Stimulated activated CD8-positive, alpha-beta memory T cell treated with anti-CD3 and anti-CD28 coated beads, Interleukin-15, amount 100 ng/mL, for 48 hours (primary cell): ENCODE results near the gene CTNNA2.
"Not testable (repeated sequence)": the region's sequence is repeated elsewhere in the genome, so short reads cannot be mapped to it uniquely, and the experiment has no call there.

Source experiments
- DNase-seq, 2 donors: peaks; one replicate each; pipeline ENCODE4 v3.0.0-alpha.2; 2020; ENCODE audit warnings: low read depth in 2 of 2

CTNNA2 gene

DNA sequence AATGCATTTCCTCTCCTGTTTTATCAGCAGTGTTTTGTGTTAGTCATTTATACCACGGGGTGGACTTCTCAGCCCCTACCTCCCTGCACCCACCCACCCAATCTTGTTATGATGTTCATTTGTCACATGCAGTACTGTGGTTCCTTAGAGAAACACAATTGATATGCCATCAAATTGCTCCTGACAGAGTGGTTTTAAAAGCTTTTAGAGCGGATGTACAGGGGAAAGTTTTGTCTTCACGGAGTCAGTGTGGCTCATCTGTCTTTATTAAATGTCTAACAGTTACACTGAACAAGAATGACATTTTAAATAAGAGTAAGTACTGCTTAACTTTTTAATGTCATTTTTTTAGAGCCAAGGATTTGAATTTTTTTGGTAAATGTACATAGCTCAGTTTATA lies 634.8 kb downstream of the CTNNA2 start:
- DNase-seq, result no peak

DNA sequence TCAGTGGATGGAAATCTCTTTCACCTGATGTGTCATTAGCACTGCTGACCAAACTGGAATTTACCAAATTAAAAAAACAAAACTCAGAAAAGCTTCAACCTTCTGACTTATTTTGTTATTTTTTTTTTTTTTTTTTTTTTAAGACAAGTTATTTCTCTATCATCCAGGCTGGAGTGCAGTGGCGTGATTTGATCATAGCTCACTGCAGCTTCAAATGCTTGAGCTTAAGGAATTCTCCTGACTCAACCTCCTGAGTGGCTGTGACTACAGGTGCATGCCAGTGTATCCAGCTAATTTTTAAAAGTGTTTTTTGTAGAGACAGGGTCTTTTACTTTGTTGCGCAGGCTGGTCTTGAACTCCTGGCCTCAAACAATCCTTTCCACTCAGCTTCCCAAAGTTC lies 636.1 kb downstream of the CTNNA2 start:
- DNase-seq, result no peak

DNA sequence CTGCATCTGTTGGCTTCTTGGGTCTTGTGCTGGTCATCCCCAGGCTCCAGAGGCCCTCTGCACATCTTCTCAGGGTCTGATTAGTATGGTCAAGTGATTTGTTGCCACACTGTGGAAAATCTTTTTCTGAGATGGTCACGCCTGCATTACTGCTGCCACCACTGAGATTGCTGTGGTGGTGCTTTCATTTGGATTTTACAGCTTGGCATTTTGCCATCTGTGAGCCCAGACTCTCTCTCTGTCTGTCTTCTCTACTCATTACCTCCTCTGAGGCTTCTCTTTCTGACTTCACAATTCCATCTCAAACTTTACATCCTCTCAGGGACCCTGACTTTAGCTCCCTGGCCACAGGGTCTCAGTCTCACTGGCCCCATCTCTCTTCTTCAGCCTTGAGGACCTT lies 637.1 kb downstream of the CTNNA2 start:
- no peak for DNase-seq

DNA sequence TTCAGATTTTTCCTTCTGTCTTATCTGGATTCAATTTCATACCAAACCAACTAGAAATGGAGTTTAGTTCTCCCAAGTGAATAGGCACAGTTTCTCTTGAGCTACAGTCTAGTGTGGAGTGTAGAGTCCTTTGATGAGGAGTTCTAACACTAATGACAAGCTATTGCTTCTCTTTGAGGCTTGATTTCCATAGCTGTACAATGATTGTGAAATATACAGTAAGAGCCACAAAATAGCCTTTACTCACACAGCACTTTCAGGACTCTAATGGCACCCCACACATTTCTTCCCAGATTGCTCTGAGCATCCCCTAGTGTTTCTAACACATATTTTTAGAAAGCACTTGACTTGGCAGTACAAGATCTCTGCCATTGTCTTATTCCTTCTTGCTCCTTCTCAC lies 638.4 kb downstream of the CTNNA2 start:
- no peak for DNase-seq

DNA sequence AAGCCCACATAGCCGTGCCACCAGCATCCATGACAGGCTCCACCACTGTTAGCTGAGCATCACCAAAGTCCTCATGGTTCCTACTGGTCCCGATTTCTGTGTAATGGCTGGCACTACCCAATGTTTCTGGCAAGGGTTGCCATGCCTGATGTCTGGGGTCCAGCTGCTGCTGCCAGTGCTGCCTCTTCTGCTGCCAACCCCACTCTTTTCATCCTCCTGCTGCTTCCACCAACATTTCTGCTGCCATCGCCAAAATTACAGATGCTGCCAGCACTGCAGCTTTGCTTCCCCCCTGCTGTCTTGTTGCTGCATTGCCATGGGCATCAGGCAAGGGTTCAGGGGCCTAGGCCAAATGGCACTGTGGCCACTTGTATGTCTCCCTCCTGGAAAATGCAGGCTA lies 638.8 kb downstream of the CTNNA2 start:
- DNase-seq, result no peak

DNA sequence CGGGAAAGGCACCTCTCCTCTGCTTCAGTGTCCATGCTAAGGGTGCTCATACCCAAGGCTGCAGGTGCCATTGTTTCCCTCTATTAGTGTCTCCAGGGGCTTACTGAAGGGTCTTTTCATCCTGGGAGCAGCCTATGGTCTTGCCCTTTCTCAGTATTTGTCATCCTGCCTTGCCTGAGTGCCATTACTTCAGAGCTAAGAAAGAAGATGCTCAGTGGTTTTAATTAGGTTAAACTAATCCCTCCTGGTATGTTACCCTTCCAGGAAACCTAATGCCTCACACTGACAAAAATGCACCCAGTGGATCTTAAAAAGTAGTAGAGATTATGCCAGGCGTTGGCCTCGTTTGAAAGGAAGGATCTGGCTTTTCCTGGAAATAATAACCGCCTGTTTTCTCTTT lies 640.3 kb downstream of the CTNNA2 start:
- no peak for DNase-seq

DNA sequence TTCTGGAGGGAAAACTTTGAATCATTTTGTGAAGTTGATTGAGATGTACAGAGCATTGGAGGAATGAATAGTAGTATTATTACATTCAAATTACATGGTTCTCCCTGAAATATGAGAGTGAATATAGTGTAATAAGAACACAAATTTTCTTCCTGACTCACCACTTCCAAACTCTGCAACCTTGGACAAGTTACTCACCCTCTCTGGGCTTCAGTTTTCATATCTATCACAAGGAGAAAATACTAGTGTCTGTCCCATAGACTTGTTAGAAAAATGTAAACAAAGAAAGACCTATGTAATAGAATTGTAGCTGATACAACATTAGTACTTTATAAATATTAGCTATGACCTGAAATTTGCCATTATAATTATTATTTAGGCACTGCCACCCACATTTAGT lies 640.9 kb downstream of the CTNNA2 start:
- no peak for DNase-seq

DNA sequence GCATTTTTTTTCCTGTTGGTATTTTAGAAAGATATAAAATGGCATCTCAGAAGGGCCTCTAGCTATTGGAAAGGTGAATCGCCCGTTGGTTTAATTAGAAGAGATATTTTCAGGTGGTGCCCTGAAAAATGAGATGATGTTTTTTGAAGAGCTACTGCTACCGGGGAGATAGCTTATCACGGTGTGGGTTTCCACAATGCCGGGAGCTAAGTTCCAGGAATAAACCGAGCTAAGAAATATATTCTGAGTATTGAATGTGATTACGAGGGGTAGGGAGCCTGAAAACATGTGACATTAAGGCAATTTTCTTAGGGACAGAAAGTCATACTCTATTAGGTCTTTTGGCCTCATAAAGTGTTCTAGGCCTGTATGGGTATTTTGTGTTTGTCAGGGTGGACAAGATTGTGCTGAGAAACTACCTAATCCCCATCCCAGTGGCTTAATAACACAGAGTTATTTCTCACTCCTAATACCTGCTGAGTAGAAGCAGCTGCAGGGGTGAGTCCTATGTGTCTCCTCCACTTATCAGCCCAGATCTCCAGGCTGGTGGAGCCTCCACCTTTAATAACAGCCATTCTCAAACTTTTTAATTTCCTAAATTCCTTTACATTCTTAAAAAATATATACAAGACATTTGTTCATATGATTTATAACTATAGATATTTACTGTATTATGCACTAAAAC lies 641.5 kb downstream of the CTNNA2 start:
- DNase-seq, result no peak

DNA sequence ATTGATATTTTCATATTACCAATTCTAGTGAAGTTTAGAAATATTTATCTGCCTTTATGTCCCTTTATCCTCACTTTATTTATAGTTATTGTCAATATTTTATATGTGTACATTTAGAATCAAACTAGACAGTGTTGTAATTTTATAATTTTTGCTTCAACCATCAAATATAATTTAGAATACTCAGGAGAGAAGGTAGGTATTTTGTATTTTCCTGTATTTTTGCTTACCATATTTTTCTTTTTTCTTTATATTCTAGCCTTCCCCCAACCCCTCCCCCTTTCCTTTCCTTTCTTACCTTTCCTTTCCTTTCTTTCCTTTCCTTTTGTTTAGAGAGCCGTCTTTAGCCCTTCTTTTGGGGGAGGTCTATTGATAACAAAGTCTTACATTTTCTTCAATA lies 651.5 kb downstream of the CTNNA2 start:
- no peak for DNase-seq

DNA sequence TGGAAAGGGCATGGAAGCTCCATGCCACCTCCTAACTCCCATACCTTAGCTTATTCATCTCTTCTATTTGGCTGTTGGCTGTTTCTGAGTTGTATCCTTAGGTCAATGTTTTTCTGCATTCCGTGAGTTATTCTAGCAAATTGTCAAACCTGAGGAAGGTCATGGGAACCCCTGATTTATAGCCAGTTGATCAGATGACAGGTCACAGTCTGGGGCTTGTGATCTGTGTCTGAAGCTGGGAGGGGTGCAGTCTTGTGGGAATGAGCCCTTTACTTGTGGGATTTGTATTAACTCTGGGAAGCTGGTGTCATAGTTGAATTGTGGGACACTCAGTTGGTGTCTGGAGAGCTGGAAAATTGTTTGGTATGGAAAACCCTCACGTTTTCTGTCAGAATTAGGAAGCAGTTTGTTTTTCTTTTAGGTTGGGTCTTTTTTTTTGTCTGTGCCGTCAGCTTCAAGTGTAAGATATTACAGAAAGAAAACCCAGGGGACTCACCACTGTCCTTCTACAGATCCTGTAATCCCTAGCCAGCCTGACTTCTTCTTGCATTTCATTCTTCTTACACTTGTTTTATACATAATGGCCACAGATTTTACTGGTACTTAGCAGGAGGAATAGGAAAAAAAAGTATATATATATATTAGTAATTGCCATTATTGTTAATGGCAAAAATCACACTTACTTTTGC lies 653.8 kb downstream of the CTNNA2 start:
- no peak for DNase-seq

DNA sequence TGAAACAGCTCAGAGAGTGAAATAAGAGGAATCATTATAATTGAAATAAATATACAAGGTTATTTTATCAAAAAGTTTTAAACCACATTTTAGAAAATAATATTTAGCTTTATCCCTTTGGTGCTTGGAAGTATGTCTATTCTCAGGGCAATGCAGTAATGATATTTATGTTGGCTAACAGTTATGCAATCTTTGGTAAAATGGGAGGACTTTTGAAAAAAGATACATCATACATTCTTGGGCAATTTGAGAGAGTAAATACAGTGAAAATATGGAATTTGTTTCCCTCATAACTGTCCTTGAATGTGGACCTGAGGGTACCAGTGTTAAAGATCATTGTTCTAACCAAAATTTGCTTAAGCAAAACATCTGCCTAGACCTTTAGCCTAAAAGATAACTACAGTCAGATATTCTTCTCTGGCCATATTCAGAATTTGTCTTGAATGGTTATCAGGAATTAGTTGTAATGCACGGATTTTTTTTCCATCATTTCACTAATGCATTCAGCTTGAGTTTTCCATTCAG lies 654.5 kb downstream of the CTNNA2 start:
- DNase-seq, result no peak

DNA sequence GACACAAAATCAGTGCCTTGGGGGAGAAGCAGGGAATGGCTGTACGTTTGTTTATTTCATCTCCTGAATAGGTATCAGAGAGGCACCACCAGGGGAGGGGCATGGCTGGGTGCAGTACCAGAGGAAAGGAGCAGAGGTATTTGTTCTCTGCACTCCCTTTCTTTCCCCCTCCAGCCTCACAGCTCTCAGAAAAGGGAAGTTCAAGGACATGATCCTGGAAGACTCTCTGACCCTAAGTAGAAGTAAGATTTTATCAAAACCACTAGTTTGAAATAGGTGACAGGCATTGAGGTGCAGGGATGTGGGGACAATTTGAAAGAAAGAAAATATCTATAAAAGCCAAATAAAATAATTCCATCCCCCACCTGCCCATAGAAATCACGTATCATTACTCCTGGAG lies 655.2 kb downstream of the CTNNA2 start:
- no peak for DNase-seq

DNA sequence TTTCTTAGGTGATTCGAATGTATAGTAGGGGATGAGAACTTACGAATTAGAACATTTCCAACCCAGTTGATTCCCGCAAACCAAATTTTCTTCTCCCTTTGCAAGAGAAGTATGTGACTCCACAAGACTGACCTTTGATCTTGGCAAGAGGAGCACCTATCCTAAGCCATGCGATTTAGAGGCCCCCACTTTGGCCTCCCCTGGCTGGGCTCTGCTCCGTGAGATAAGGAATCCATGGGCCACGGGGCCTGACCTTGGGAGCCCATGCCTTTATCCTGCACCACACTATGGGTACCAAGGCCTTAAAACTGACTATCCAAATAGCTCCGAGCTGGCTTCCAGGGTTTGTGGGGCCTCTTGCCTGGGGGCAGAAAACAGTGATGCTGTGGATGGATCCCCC lies 656.0 kb downstream of the CTNNA2 start:
- no peak for DNase-seq

DNA sequence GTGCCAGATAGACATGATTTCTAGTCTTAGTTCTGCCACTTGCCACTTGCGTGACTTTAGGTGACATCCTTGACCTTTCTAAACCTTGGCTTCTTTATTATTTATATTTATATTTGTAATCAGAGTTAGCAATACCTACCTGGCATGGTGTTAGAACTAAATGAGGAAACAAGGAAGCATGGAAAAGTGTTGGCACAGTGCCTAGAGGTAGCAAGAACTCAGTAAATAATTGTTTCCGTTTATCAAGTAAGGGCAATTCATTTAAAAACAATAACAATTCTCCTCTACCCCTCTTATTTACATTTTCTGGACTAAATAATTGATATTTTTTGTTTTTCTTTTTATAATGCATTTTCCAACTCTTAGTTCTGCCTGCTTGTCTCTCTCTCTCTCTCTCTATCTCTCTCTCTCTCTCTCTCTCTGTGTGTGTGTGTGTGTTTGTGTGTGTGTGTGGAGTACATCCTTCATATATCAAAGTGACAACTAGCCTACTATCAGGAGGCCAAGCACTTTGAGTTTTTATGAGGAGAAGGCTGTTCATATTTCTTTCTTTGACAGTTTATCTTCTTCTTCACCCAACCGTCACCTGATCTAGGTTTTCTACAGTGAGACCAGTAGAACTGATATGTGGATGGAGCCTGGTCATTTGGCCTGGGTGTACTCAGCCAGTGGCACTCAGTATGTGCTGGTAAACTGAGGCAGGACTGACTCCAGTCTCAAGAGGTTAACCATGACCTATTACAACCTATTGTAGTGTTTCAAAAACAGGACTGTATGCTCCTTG lies 657.2 kb downstream of the CTNNA2 start:
- DNase-seq, result no peak

DNA sequence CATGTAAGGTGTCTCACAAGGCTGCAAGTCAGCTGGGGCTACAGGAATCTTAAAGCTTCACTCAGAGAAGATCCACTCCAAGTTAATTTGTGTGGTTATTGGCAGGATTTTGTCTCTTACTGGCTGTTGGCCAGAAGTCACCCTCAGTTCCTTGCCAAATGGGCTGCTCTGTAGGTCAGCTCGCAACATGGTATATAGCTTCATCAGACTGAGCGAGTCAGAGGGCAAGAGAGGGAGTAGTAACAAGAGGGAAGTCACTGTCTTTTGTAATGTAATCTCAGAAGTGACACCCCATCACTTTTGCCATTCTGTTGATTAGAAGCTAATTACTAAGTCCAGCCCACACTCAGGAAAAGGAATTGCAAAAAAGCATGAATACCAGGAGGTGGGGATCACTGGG lies 672.2 kb downstream of the CTNNA2 start:
- DNase-seq, result no peak

DNA sequence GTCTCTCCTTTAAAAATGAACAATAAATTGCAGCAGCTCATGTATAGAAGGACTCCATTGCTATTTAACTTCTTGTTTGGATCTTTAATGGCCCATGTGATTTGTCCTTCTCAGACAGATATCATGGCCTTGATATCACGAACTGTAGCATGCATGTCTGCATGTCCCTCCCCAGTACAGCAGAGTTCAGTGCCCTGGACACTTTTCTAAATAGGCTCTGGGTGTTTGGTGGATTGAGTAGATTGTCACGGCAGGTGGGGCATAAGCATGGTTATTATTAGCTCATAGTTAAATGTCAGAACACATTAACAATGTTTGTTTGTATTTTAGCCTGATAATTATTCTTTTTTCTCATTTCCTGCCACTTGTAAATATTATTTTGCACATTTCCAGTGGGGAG lies 673.4 kb downstream of the CTNNA2 start:
- no peak for DNase-seq

DNA sequence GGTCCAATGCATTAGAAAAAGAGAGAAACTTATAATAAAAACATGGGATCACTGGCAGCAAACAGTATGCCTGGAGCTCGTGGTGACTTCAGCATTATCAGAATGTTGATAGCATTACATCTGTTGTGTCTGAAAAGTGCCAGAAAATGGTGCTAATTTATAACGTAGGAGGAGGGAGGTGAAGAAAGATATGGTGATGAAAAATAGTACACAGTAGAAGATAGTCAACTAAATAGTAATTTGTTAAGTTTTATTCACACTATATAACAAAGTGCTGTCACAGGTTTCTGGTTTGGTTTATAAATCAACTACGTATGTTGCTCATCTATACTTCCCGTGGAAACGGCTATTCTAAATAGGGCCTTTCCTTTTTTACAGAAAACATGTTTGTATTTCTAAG lies 674.3 kb downstream of the CTNNA2 start:
- no peak for DNase-seq

DNA sequence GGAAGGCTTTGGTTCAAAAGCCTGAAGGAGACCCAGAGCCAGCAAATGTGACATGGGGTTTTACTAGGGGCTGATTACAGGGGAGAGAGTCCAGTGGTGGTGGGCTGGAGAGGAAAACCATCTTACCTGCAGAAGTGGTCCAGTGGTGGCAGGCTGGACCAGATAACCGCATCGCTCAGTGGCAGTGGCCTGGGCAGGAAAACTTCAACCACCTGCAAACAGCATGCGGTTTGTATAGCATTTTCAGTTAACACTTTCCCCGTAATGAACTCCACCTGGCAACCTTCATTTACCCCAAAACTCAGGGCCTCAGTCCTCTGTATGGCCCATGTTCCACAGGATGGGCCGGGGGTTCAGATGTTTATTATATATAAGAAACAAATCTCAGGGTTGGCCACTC lies 677.3 kb downstream of the CTNNA2 start:
- DNase-seq, result no peak

DNA sequence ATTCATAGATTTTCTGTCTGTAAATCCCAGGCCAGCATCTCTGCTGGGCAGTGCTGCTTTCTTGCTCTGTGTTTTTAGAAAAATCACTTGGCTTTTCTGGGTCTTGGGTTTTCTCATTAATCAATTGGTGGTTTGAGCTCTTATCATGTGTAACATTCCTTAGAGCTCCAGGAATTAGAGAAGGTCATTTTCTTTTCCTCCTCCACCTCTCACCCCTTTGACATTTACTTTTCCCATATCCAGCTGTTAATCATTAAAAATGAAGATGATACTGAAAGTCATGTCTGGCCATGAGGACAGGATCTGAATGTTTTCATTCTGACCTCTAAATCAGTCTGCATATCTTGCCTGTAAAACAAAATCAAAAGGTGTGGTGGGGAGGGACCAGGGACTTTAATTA lies 680.7 kb downstream of the CTNNA2 start:
- DNase-seq, result no peak

DNA sequence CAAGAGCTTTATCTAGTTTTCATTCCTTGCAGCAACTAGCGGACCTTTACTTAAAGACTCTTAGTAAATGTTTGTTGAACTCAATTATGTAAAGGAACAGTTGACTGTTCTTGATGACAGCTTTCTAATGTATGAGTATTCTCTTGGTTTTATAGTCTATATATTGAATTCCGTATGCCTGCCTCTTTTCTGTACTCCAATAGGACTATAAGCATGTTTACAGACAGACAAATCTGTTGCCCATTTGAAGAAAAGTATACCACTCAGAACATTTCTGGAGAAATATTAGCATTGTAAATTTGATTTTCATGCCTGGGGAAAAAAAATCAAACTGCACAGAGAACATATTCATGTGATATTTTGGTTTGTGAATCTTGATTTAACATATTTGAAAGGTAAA lies 682.2 kb downstream of the CTNNA2 start:
- DNase-seq, result no peak

DNA sequence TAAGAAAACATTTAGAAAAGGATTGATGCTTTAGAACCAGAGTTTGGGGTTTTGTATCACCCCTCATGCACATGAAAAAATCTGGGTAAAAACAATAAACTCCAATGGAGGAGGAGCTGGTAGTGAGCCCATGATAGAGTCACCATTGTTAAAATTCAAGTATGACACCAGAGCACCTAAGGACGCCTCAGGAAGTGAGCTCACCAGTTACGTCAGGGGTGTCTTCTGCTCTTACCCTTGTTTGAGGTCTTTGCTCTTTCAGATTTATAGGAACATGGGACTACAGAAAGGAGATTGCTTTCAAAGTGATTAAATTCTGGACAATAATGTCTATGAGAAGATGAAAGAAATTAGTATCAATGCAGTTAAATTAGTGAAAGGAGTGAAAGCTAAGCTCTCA lies 685.2 kb downstream of the CTNNA2 start:
- no peak for DNase-seq

DNA sequence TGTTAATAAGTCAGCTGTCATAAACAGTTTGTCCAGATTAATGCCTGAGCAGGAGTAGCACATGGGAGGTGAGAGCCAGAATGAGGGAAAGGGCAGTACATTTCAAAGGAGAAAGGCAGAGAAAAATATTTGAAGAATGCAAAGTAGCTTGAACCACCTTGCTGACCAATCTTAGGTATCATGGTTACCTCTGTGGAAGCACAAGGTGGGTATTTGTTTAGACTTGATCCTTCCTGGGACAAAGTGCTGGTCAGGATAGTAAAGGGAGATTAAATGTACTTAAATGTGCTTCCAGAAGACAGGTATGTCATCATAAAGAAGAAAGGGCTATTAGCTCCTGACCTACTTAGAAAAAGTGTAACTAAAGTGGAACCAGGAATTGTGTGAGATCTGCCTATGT lies 686.7 kb downstream of the CTNNA2 start:
- no peak for DNase-seq

DNA sequence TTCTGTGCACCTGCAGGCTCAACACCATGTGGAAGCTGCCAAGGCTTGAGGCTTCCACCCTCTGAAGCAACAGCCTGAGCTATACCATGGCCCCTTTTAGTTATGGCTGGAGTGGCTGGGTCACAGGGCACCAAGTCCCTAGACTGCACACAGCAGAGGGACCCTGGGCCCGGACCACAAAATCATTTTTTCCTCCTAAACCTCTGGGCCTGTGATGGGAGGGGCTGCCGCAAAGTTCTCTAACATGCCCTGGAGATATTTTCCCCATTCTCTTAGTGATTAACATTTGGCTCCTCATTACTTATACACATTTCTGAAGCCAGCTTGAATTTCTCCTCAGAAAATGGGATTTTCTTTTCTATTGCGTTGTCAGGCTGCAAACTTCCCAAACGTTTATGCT lies 691.1 kb downstream of the CTNNA2 start:
- not testable (repeated sequence) for DNase-seq
